ENCODE data around the gene TMEM116. TPM values are rescaled to one million over a fixed set of nuclear protein-coding genes. Genes with fewer than 3 reads are reported as not detected.

TMEM116 gene
- total RNA-seq, 2 experiments from 2014 or later, result 13.8 to 16.3 TPM

DNA sequence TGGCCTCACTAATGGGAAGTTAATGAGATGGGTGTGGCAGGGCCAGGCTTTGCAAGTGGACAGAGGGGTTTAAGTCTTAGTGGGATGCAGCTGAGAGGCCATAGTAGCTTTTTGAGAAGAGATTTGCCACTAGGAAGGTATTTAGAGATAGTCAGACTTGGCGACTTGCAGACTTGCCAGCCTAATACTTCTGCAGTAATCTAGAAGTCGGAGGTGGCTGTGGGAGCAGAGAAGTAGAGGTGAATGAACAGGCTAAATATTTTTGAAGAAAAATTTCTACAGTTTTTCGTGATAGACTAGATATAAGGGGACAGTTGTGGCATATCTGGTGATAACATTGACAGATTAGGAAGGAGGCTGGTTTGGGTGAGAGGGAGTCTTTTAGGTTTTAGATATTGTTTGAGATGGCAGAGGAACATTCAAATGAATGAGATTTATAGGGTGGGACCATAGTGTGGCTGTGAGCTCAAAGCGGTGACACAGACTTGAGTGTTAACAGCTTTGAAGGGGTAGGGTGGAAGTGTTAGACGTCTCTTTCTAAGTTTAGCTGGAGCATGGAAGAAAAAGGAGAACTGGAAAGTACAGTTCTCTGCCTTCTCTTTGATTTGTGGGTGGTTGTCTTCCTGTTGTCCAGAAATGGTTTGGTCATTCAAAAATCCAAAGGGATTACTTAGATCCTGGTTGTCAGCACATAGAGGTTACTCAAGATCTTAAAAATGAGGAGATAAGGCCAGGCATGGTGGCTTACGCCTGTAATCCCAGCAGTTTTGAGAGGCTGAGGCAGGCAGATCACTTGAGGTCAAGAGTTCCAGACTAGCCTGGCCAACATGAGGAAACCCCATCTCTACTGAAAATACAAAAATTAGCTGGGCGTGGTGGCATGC lies 126.1 kb downstream of the TMEM116 start:
- TF ChIP-seq, protein P1, sequence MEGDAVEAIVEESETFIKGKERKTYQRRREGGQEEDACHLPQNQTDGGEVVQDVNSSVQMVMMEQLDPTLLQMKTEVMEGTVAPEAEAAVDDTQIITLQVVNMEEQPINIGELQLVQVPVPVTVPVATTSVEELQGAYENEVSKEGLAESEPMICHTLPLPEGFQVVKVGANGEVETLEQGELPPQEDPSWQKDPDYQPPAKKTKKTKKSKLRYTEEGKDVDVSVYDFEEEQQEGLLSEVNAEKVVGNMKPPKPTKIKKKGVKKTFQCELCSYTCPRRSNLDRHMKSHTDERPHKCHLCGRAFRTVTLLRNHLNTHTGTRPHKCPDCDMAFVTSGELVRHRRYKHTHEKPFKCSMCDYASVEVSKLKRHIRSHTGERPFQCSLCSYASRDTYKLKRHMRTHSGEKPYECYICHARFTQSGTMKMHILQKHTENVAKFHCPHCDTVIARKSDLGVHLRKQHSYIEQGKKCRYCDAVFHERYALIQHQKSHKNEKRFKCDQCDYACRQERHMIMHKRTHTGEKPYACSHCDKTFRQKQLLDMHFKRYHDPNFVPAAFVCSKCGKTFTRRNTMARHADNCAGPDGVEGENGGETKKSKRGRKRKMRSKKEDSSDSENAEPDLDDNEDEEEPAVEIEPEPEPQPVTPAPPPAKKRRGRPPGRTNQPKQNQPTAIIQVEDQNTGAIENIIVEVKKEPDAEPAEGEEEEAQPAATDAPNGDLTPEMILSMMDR (IDR thresholded peaks at IDR 0.05), result no peak
- Mint-ChIP-seq H3K36me3 (ENCODE audit: low read depth) (peaks cover 64% of the 10 kb centered on the region), H3K4me3 (no peak overlapping the region), H3K4me1 (ENCODE audit: low read depth) (no peaks in the 10 kb centered on the region), H3K27me3 (no peaks in the 10 kb centered on the region), H3K9me3 (no peaks in the 10 kb centered on the region), H3K27ac (peak overlapping the region; percentile 7)
- intact Hi-C loops (cut with micrococcal nuclease), result no loop called here
- DNase-seq (no peak), ATAC-seq (no peak)
- POLR2A ChIA-PET, result interaction anchor here (1.0 kb wide), 1 partner anchor 45 kb away, joined by 3 read pairs; the partner anchor contains the start of gene MAPKAPK5
- CTCF ChIA-PET, result no interaction called here

DNA sequence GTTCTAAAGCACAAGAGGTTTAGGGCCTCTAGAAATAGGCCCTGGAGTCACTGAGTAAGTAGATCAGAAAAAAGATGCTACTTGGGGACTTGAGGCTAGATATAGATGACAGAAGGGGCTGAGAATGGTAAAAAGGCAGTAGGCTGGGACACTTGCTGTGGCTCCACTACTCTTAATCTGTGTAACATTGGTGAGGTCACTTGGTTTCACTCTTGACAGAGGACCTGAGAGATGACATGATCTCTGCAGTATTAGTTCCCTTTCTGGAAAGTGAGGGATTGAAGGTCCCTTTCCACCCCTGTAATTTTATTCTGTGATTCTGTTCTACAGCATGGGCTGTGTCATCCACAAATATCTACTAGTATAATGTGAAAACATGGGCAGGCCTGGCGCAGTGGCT lies 131.2 kb downstream of the TMEM116 start:
- Mint-ChIP-seq H3K4me1 (ENCODE audit: low read depth) (no peaks in the 10 kb centered on the region), H3K4me3 (no peak overlapping the region), H3K36me3 (ENCODE audit: low read depth) (peaks cover 53% of the 10 kb centered on the region), H3K27ac (no peak overlapping the region), H3K27me3 (no peaks in the 10 kb centered on the region), H3K9me3 (no peaks in the 10 kb centered on the region)
- TF ChIP-seq, protein P1 (IDR thresholded peaks at IDR 0.05), result no peak
- intact Hi-C loops (cut with micrococcal nuclease), result no loop called here
- ChIA-PET CTCF (no interaction called here), POLR2A (no interaction called here)
- ATAC-seq, result no peak
- DNase-seq, result no peak

Small RNA genes within 50 kb of the gene (microRNA-seq; reads per million reads assigned to microRNA genes)
- not detected for gene MIR3657 (ENCODE audit: borderline microRNAs expressed, borderline replicate concordance)

Other genes with a start within 250 kb of the TMEM116 start
- 1 to 10 TPM; 3.2 to 3.8 TPM for gene ALDH2, start 246.2 kb downstream of the TMEM116 start, total RNA-seq
- 10 to 100 TPM; 54.3 to 64.2 TPM for gene MAPKAPK5, start 170.9 kb downstream of the TMEM116 start, total RNA-seq
- 10 to 100 TPM; 82.9 to 83.7 TPM for gene ERP29, start 261 bp upstream of the TMEM116 start, total RNA-seq
- 10 to 100 TPM; 46.0 to 48.3 TPM for gene NAA25, start 95.6 kb upstream of the TMEM116 start, total RNA-seq
- 10 to 100 TPM; 34.6 to 35.8 TPM for gene TRAFD1, start 112.4 kb upstream of the TMEM116 start, total RNA-seq